ENCODE data around the gene C1orf167.

C1orf167 gene

DNA sequence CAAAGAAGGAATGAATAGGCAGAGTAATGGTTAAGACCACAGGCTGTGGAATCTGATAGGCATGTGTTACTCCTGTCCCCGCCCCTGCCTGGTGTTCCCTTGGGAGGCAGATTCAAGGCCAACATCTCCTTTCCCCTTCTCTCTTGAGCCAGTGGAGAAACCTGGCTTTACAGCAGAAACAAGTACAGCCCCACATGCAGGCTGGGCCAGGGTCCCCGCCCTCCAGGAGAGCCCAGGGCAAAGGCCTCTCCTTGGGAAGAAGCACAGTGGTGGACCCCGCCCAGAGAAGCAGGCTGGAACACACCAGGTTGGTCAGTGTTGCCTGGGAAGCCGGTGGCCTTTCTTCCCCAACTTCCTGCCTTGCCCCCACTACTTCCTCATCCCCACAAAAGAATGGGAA, 6.8 kb downstream of the C1orf167 start:
- TF ChIP-seq, protein P1, sequence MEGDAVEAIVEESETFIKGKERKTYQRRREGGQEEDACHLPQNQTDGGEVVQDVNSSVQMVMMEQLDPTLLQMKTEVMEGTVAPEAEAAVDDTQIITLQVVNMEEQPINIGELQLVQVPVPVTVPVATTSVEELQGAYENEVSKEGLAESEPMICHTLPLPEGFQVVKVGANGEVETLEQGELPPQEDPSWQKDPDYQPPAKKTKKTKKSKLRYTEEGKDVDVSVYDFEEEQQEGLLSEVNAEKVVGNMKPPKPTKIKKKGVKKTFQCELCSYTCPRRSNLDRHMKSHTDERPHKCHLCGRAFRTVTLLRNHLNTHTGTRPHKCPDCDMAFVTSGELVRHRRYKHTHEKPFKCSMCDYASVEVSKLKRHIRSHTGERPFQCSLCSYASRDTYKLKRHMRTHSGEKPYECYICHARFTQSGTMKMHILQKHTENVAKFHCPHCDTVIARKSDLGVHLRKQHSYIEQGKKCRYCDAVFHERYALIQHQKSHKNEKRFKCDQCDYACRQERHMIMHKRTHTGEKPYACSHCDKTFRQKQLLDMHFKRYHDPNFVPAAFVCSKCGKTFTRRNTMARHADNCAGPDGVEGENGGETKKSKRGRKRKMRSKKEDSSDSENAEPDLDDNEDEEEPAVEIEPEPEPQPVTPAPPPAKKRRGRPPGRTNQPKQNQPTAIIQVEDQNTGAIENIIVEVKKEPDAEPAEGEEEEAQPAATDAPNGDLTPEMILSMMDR (IDR thresholded peaks at IDR 0.05): no peak

- TF ChIP-seq, protein P1 (IDR thresholded peaks at IDR 0.05): no peak
Observed at GRCh38 chr1:11769274-11769673, 7.3 kb downstream of the C1orf167 start.

GRCh38 chr1:11770011-11770410, 8.0 kb downstream of the C1orf167 start:
- TF ChIP-seq, protein P1 (IDR thresholded peaks at IDR 0.05): no peak

- TF ChIP-seq, protein P1 (IDR thresholded peaks at IDR 0.05): no peak
Observed at GRCh38 chr1:11771481-11772043, 9.6 kb downstream of the C1orf167 start.

GRCh38 chr1:11772458-11772857, 10.5 kb downstream of the C1orf167 start:
- TF ChIP-seq, protein P1 (IDR thresholded peaks at IDR 0.05): no peak

DNA sequence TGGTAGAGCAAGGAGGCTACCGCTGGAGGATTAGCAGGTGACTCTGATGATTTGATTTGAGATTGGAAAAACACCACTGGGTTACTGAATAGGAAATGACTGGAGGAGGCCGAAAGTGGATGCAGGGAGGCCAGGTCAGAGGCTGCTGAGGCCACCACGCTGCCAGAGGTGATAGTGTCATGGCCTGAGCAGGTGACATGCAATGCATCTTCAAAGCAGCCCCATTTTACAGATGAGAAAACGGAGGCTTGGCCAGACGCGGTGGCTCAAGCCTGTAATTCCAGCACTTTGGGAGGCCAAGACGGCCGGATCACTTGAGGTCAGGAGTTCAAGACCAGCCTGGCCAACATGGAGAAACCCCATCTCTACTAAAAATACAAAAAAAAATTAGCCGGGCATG, 12.8 kb downstream of the C1orf167 start:
- TF ChIP-seq, protein P1 (IDR thresholded peaks at IDR 0.05): no peak

- TF ChIP-seq, protein P1 (IDR thresholded peaks at IDR 0.05): no peak
Observed at GRCh38 chr1:11777658-11778322, 15.8 kb downstream of the C1orf167 start.
